ENCODE data around the gene ALDH8A1. TPM values are rescaled to one million over a fixed set of nuclear protein-coding genes. Genes with fewer than 3 reads are reported as not detected.

Gene ALDH8A1
- total RNA-seq, 1 donor from 2014 or later: 1.2 TPM

DNA sequence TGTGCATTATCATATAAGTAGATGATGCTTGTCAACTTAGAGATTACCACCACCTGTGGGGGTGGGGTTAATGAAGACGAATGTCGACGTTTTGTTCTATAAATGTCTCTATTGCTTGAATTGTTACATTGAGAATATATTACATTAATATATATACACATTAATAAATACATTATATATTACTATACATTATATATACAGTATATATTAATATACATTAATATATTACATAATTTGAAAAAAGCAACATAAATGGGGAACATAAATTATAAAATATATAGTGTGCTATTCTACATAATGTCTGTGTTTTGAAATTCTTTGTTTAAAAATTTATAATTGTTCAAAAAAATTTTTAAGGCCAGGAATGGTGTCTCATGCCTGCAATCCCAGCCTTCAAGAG, 81.1 kb downstream of the ALDH8A1 start:
- no peak for DNase-seq
- TF ChIP-seq, protein P1, sequence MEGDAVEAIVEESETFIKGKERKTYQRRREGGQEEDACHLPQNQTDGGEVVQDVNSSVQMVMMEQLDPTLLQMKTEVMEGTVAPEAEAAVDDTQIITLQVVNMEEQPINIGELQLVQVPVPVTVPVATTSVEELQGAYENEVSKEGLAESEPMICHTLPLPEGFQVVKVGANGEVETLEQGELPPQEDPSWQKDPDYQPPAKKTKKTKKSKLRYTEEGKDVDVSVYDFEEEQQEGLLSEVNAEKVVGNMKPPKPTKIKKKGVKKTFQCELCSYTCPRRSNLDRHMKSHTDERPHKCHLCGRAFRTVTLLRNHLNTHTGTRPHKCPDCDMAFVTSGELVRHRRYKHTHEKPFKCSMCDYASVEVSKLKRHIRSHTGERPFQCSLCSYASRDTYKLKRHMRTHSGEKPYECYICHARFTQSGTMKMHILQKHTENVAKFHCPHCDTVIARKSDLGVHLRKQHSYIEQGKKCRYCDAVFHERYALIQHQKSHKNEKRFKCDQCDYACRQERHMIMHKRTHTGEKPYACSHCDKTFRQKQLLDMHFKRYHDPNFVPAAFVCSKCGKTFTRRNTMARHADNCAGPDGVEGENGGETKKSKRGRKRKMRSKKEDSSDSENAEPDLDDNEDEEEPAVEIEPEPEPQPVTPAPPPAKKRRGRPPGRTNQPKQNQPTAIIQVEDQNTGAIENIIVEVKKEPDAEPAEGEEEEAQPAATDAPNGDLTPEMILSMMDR (IDR thresholded peaks at IDR 0.05): no peak
- Histone ChIP-seq H3K4me1 (no peaks in the 10 kb centered on the region), H3K27ac (no peak overlapping the region), H3K9me3 (no peaks in the 10 kb centered on the region), H3K36me3 (no peaks in the 10 kb centered on the region), H3K27me3 (no peaks in the 10 kb centered on the region), H3K4me3 (no peak overlapping the region)
- ATAC-seq: no peak
- intact Hi-C loops (cut with DNase I): no loop called here

Small RNA genes lying within 50 kb of the gene (microRNA-seq; reads per million reads assigned to microRNA genes)
- not detected for gene MIR3662 (ENCODE audit: borderline microRNAs expressed)

Other genes starting within 250 kb of the ALDH8A1 start
- 48.2 TPM for gene HBS1L, start 104.7 kb upstream of the ALDH8A1 start, total RNA-seq
- gene MYB, start 231.2 kb upstream of the ALDH8A1 start, total RNA-seq: 2.0 TPM